HepG2 (cell line): Measurements from ENCODE around the gene EPB41. TPM values are rescaled to one million over a fixed set of nuclear protein-coding genes. Genes with fewer than 3 reads are reported as not detected.

ENCODE experiments used
- ATAC-seq: fragments of 200-7000 bp; cut with Tn5 transposase; 3 replicates; pipeline ENCODE4 v1.9.1; 2020; ENCODE audit warnings: mild to moderate bottlenecking, moderate library complexity
- BruUV-seq: library from RNA; stranded (reverse); fragments of 400-500 nt; replicated peaks from 2 replicates; lab custom pipeline; 2021; lab: Mats Ljungman, UMichigan
- CTCF ChIA-PET: fragments of 300-600 bp; formaldehyde crosslinking; extraction: SDS; loops from one replicate; lab custom pipeline; 2021; ENCODE audit warnings: low total read pairs, inconsistent platforms, low intra/inter-chr PET ratio; lab: Yijun Ruan, JAX
- POLR2A ChIA-PET: fragments of 350-600 bp; sonication (Branson Sonifier 250); formaldehyde crosslinking; loops from one replicate; lab custom pipeline; 2020; ENCODE audit warnings: antibody characterized with exemption, inconsistent platforms; lab: Yijun Ruan, JAX
- DNase-seq: peaks from one replicate; pipeline ENCODE4 v3.0.0-alpha.2; 2015; ENCODE audit warnings: low spot score
- FAIRE-seq: peaks from 3 replicates; lab custom pipeline; 2011; peaks lifted over from hg19 to GRCh38; lab: Jason Lieb, UNC
- H2AFZ ChIP-seq: one replicate; pipeline ENCODE4 v1.6.1; 2011; ENCODE audit warnings: low read length, inconsistent platforms
- H3K27ac ChIP-seq: fragments of 300-600 bp; 3 replicates; pipeline ENCODE4 v1.8.0; 2011; ENCODE audit warnings: mixed run types, mild to moderate bottlenecking, mixed read lengths, low read length, inconsistent platforms; ENCODE audit not compliant: insufficient read depth; ENCODE audit errors: extremely low read length
- H3K27me3 ChIP-seq, 2 experiments: fragments of 200-600 bp in 1 of 2; 2 replicates in 1 of 2; 3 replicates in 1 of 2; pipeline versions ENCODE4 v1.6.0 to v1.8.0; 2011; ENCODE audit warnings: low read length in 2 of 2, mild to moderate bottlenecking in 2 of 2, moderate library complexity in 2 of 2, inconsistent platforms in 1 of 2; ENCODE audit not compliant: insufficient read depth in 2 of 2, control insufficient read depth in 1 of 2
- H3K36me3 ChIP-seq, 2 experiments: fragments of 200-600 bp in 1 of 2; replicated peaks in 1 of 2; 2 replicates in 1 of 2; 3 replicates in 1 of 2; pipeline versions ENCODE4 v1.5.1 to v1.8.0; 2011; ENCODE audit warnings: low read length in 2 of 2, inconsistent platforms in 1 of 2; ENCODE audit not compliant: insufficient read depth in 2 of 2, control insufficient read depth in 1 of 2
- H3K4me1 ChIP-seq: 2 replicates; pipeline ENCODE4 v1.5.1; 2012; ENCODE audit warnings: low read length, inconsistent platforms; ENCODE audit not compliant: insufficient read depth
- H3K4me2 ChIP-seq: 2 replicates; pipeline ENCODE4 v1.6.0; 2011; ENCODE audit warnings: low read depth, low read length, inconsistent platforms
- H3K4me3 ChIP-seq, 3 experiments: fragments of 200-600 bp in 1 of 3; sonication (generic), shearing (Covaris generic) in 1 of 3; replicated peaks in 1 of 3; 2 replicates each; pipeline ENCODE4 v1.5.1; 2011 to 2016; ENCODE audit warnings: low read length in 3 of 3, inconsistent platforms in 2 of 3, low read depth in 2 of 3, mild to moderate bottlenecking in 2 of 3, control low read depth in 1 of 3, mixed read lengths in 1 of 3; ENCODE audit not compliant: insufficient read depth in 1 of 3
- H3K79me2 ChIP-seq: one replicate; pipeline ENCODE4 v1.6.1; 2011; ENCODE audit warnings: low read length, inconsistent platforms; ENCODE audit not compliant: insufficient read depth
- H3K9ac ChIP-seq: 2 replicates; pipeline ENCODE4 v1.6.0; 2011; ENCODE audit warnings: mild to moderate bottlenecking, low read depth, low read length, inconsistent platforms; ENCODE audit not compliant: insufficient read depth
- H3K9me3 ChIP-seq: 2 replicates; pipeline ENCODE4 v1.5.1; 2012; ENCODE audit warnings: mild to moderate bottlenecking, low read length
- H4K20me1 ChIP-seq: 2 replicates; pipeline ENCODE4 v1.6.0; 2011; ENCODE audit warnings: inconsistent platforms, mild to moderate bottlenecking, low read length, moderate library complexity; ENCODE audit not compliant: insufficient read depth
- GLI4 ChIP-seq: sonication (generic); formaldehyde crosslinking; IDR thresholded peaks from 2 replicates; pipeline ENCODE4 v1.5.1; 2020; ENCODE audit warnings: missing genetic modification reagents, mild to moderate bottlenecking, moderate library complexity, borderline replicate concordance
- GRHL1 ChIP-seq: sonication (generic); formaldehyde crosslinking; conservative IDR thresholded peaks from 2 replicates; pipeline ENCODE4 v1.8.0; 2022; ENCODE audit warnings: missing genetic modification reagents
- HNRNPK ChIP-seq: fragments of 200-400 bp; formaldehyde crosslinking; IDR thresholded peaks from 2 replicates; pipeline ENCODE4 v1.6.1; 2018; ENCODE audit warnings: low read length, low read depth, moderate library complexity, mild to moderate bottlenecking; ENCODE audit not compliant: poor library complexity, severe bottlenecking
- IKZF1 ChIP-seq: fragments of 450-650 bp; IDR thresholded peaks from 2 replicates; pipeline ENCODE4 v1.7.1; 2016
- ZNF143 ChIP-seq: sonication (generic); formaldehyde crosslinking; IDR thresholded peaks from 2 replicates; pipeline ENCODE4 v1.4.0; 2020; ENCODE audit warnings: missing genetic modification reagents
- ZNF737 ChIP-seq: sonication (generic); formaldehyde crosslinking; IDR thresholded peaks from 2 replicates; pipeline ENCODE4 v1.5.0; 2020; ENCODE audit warnings: missing genetic modification reagents, mild to moderate bottlenecking, borderline replicate concordance
- ZSCAN22 ChIP-seq: sonication (generic); formaldehyde crosslinking; IDR thresholded peaks from 2 replicates; pipeline ENCODE4 v1.4.0; 2020; ENCODE audit warnings: mild to moderate bottlenecking, missing genetic modification reagents
- ZSCAN31 ChIP-seq: sonication (generic); formaldehyde crosslinking; IDR thresholded peaks from 2 replicates; pipeline ENCODE4 v1.5.0; 2020; ENCODE audit warnings: low read depth, mild to moderate bottlenecking, missing genetic modification reagents
- WGBS: methylation state at CpG from one replicate; pipeline ENCODE4 v1.1.6; 2017; ENCODE audit warnings: low lambda C conversion rate; 5-methylcytosine and 5-hydroxymethylcytosine counted together
- in situ Hi-C: cut with HindIII; loops from 2 replicates; pipeline ENCODE4 v1.10.0; 2017; ENCODE audit warnings: low pct_unique_long_range_greater_than_20kb; ENCODE audit not compliant: extremely low pct_ligation_motif_present
- intact Hi-C: fragments of 100-400 bp; cut with micrococcal nuclease; formaldehyde crosslinking; loops from one replicate; pipeline ENCODE4 v1.10.0; 2022; ENCODE audit not compliant: unreplicated experiment
- polyA plus RNA-seq, 8 experiments: library from polyadenylated mRNA; depleted of rRNA in 3 of 8; stranded (reverse) in 7 of 8; unstranded in 1 of 8; fragments of >200 nt; fragmentation: Illumina TruSeq in 4 of 8; extraction: Trizol in 4 of 8; gene quantifications; 2 replicates each; pipeline versions ENCODE4 v1.2.1 to v1.2.3, GENCODE V29; 2011 to 2016; ENCODE audit warnings: low read depth in 4 of 8, missing spikeins in 1 of 8, mixed read lengths in 1 of 8; ENCODE audit not compliant: insufficient read depth in 1 of 8
- total RNA-seq, 5 experiments: library from RNA; depleted of rRNA; stranded (reverse); fragments of >200 nt; fragmentation: Illumina TruSeq; extraction: Trizol; gene quantifications; 2 replicates each; pipeline ENCODE4 v1.2.3, GENCODE V29; 2016; ENCODE audit warnings: low read depth in 1 of 5

The EPB41 gene
- total and polyA plus RNA-seq, 2 of the 13 experiments (the other 11 are each of a cell fraction or from before 2014, with no cell fraction given) = 34.5 to 46.7 TPM

GRCh38 chr1:29052100-29052499, 137.7 kb downstream of the EPB41 start (continued):
- TF ChIP-seq GRHL1 (CRISPR knock-in tag) = no peak
- no peak for TF ChIP-seq ZNF143 (CRISPR knock-in tag)

GRCh38 chr1:29052941-29053340, 138.6 kb downstream of the EPB41 start:
- intact Hi-C loops (no loop called here), in situ Hi-C loops (no loop called here)
- Histone ChIP-seq H3K4me2 (no peak overlapping the region), H3K9ac (no peak overlapping the region), H3K4me1 (no peaks in the 10 kb centered on the region), H3K36me3 (peaks cover 3 to 14% of the 10 kb centered on the region in 2 experiments; a peak in 4 of 5 replicates), H3K79me2 (no peaks in the 10 kb centered on the region), H4K20me1 (no peaks in the 10 kb centered on the region), H3K9me3 (no peaks in the 10 kb centered on the region), H3K4me3 (no peak overlapping the region), H2AFZ (no peak overlapping the region), H3K27me3 (no peaks in the 10 kb centered on the region), H3K27ac (no peak overlapping the region)
- ChIA-PET CTCF (no interaction called here), POLR2A (no interaction called here)
- DNase-seq = no peak
- ATAC-seq = no peak
- 96% methylated on average over 7 of the region's 7 CpGs for WGBS
- no TSS peak for BruUV-seq
- FAIRE-seq = no peak
- no peak for TF ChIP-seq GLI4 (CRISPR knock-in tag)
- no peak for TF ChIP-seq ZNF737 (CRISPR knock-in tag)
- TF ChIP-seq HNRNPK = no peak
- TF ChIP-seq IKZF1 = no peak
- TF ChIP-seq ZSCAN22 (CRISPR knock-in tag) = no peak
- no peak for TF ChIP-seq ZSCAN31
